NB4 (cell line): ENCODE results near the gene BBX.

Experiments used
- DNase-seq: peaks from one replicate; pipeline ENCODE4 v3.0.0; 2010; ENCODE audit warnings: low read depth
- H3K4me3 ChIP-seq: one replicate; pipeline ENCODE4 v1.5.1; 2011; ENCODE audit warnings: mild to moderate bottlenecking, low read depth, low read length, moderate library complexity
- MYC ChIP-seq: IDR thresholded peaks from 2 replicates; pipeline ENCODE4 v1.6.1; 2011; ENCODE audit warnings: low read depth, low read length
- POLR2A ChIP-seq: IDR thresholded peaks from 2 replicates; pipeline ENCODE4 v1.6.1; 2011; ENCODE audit warnings: mild to moderate bottlenecking; ENCODE audit not compliant: insufficient read length; ENCODE audit errors: extremely low read depth
- TF ChIP-seq, protein P1 (sequence below): IDR thresholded peaks from 2 replicates; pipeline ENCODE4 v1.6.1; 2011; ENCODE audit warnings: low read depth, low read length
- TF ChIP-seq, protein P2 (sequence below): IDR thresholded peaks from one replicate; pipeline ENCODE4 v1.5.1; 2012; ENCODE audit warnings: low read depth, low read length

BBX gene

GRCh38 chr3:107498646-107499045 lies 24.1 kb upstream of the BBX start:
- no peak overlapping the region for H3K4me3 ChIP-seq
- no peak for DNase-seq
- TF ChIP-seq, protein P1, sequence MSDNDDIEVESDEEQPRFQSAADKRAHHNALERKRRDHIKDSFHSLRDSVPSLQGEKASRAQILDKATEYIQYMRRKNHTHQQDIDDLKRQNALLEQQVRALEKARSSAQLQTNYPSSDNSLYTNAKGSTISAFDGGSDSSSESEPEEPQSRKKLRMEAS = no peak
- TF ChIP-seq POLR2A = no peak

DNA sequence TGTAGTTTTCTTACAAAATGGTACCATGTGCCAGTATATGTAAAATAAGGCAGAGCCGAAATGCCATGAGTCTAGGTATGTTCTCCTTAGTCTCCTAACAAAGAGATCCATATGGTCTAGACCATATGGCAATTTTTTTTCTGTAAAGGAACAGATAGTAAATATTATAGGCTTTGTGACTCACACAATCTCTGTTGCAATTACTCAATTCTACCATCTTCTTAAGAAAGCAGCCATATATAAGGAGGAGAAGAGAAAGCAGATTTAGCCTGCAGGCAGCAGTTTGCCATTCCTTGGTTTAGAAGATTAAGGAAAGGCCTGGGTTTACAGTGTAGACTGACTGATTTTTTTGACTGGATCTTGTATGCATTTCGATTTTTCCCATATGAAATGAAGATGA lies 16.3 kb upstream of the BBX start:
- TF ChIP-seq, protein P2, sequence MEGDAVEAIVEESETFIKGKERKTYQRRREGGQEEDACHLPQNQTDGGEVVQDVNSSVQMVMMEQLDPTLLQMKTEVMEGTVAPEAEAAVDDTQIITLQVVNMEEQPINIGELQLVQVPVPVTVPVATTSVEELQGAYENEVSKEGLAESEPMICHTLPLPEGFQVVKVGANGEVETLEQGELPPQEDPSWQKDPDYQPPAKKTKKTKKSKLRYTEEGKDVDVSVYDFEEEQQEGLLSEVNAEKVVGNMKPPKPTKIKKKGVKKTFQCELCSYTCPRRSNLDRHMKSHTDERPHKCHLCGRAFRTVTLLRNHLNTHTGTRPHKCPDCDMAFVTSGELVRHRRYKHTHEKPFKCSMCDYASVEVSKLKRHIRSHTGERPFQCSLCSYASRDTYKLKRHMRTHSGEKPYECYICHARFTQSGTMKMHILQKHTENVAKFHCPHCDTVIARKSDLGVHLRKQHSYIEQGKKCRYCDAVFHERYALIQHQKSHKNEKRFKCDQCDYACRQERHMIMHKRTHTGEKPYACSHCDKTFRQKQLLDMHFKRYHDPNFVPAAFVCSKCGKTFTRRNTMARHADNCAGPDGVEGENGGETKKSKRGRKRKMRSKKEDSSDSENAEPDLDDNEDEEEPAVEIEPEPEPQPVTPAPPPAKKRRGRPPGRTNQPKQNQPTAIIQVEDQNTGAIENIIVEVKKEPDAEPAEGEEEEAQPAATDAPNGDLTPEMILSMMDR = no peak
- TF ChIP-seq POLR2A (no peak), MYC (no peak)
- TF ChIP-seq, protein P1 = no peak
- peak; percentile 4 for DNase-seq
- no peak overlapping the region for H3K4me3 ChIP-seq

DNA sequence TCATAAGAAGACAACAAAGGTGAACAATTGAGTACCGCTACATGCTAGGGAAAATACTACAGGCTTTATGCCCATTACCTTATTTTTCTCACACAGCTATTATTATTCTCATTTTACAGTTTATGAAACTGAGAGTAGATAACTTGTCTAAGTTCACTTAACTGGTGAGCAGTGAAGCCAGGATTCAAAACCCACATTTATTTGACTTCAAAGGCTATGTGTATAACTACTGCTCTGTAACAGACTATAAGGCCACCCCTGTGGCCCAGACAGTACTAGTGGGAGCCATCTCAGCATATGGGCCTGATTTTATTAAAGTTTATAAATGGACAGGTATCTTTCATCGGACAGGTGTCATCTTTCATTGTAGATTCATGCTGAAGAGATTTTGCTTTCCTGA lies 14.4 kb upstream of the BBX start:
- no peak for TF ChIP-seq MYC
- TF ChIP-seq, protein P1 = no peak
- no peak for TF ChIP-seq POLR2A
- TF ChIP-seq, protein P2 = no peak
- no peak overlapping the region for H3K4me3 ChIP-seq
- DNase-seq = no peak

GRCh38 chr3:107512108-107512507 lies 10.7 kb upstream of the BBX start:
- TF ChIP-seq, protein P2 = no peak
- TF ChIP-seq POLR2A (no peak), MYC (no peak)
- TF ChIP-seq, protein P1 = no peak
- no peak for DNase-seq

GRCh38 chr3:107514453-107514852 lies 8.3 kb upstream of the BBX start:
- H3K4me3 ChIP-seq = no peak overlapping the region
- DNase-seq = no peak
- TF ChIP-seq POLR2A = no peak
- TF ChIP-seq, protein P2 = no peak
- TF ChIP-seq MYC = no peak
- TF ChIP-seq, protein P1 = no peak

More at GRCh38 chr3:107512108-107512507, 10.7 kb upstream of the BBX start:
- H3K4me3 ChIP-seq = no peak overlapping the region

DNA sequence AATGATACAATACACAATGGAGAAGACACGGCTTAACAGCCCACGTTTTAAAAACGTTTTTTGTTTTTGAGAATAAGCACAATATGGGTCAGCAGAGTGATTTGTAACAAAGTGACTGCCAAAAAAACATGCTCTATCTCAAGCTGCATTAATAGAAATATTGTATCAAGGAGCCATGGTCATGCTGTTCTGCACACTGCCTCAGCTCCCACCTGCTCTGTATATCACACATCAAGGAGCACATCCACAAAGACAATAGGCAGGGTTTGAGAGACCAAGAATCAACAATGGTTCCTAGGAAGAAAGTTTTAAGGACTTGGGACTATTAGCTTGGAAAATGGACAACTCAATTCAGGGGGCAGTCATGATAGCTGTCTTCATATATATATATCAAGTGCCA lies 6.3 kb upstream of the BBX start:
- H3K4me3 ChIP-seq = no peak overlapping the region
- TF ChIP-seq MYC = no peak
- TF ChIP-seq, protein P1 = no peak
- TF ChIP-seq POLR2A = no peak
- TF ChIP-seq, protein P2 = no peak
- DNase-seq = no peak
